K562 (cell line): Measurements from ENCODE around the gene USP31. TPM values are rescaled to one million over a fixed set of nuclear protein-coding genes. Genes with fewer than 3 reads are reported as not detected.

Source experiments
- ATAC-seq: fragments of 200-7000 bp; cut with Tn5 transposase; 3 replicates; pipeline ENCODE4 v1.9.1; 2020; ENCODE audit warnings: moderate library complexity
- BruUV-seq: library from RNA; stranded (reverse); fragments of 400-500 nt; replicated peaks from 2 replicates; lab custom pipeline; 2021; lab: Mats Ljungman, UMichigan
- CTCF ChIA-PET: fragments of 300-600 bp; formaldehyde crosslinking; extraction: SDS; loops from one replicate; lab custom pipeline; 2021; ENCODE audit warnings: low intra/inter-chr PET ratio; lab: Yijun Ruan, JAX
- POLR2A ChIA-PET: fragments of 300-600, 350-650 bp; sonication (Branson Sonifier 250); formaldehyde crosslinking; extraction: SDS; loops from one replicate; lab custom pipeline; 2021; ENCODE audit warnings: antibody characterized with exemption, inconsistent platforms; lab: Yijun Ruan, JAX
- DNase-seq, 4 experiments: peaks; one replicate each; pipeline versions ENCODE4 v3.0.0 to v3.0.0-alpha.2; 2011 to 2018; ENCODE audit warnings: low spot score in 3 of 4, mixed read lengths in 3 of 4; ENCODE audit errors: extremely low read depth in 1 of 4
- FAIRE-seq: peaks from 2 replicates; lab custom pipeline; 2011; peaks lifted over from hg19 to GRCh38; lab: Jason Lieb, UNC
- H2AFZ ChIP-seq: 2 replicates; pipeline ENCODE4 v1.6.0; 2011; ENCODE audit warnings: low read depth, low read length, control low read depth, inconsistent platforms
- H3K27ac ChIP-seq: fragments of 200-600 bp; 3 replicates; pipeline ENCODE4 v1.8.0; 2011; ENCODE audit warnings: low read depth, mild to moderate bottlenecking, control low read depth, inconsistent platforms, low read length, moderate library complexity, mixed read lengths; ENCODE audit errors: extremely low read depth
- H3K27me3 ChIP-seq, 2 experiments: fragments of 300-600 bp in 1 of 2; 2 replicates in 1 of 2; 3 replicates in 1 of 2; pipeline versions ENCODE4 v1.6.0 to v1.8.0; 2011; ENCODE audit warnings: inconsistent platforms in 2 of 2, low read length in 2 of 2, mild to moderate bottlenecking in 1 of 2, mixed read lengths in 1 of 2, moderate library complexity in 1 of 2; ENCODE audit not compliant: control insufficient read depth in 2 of 2, insufficient read depth in 2 of 2
- H3K36me3 ChIP-seq: fragments of 300-600 bp; 3 replicates; pipeline ENCODE4 v1.8.0; 2011; ENCODE audit warnings: mild to moderate bottlenecking, low read length, inconsistent platforms; ENCODE audit not compliant: control insufficient read depth, insufficient read depth
- H3K4me1 ChIP-seq, 2 experiments: fragments of 200-600 bp in 1 of 2; replicated peaks in 1 of 2; 2 replicates in 1 of 2; 3 replicates in 1 of 2; pipeline versions ENCODE4 v1.5.1 to v1.8.0; 2011; ENCODE audit warnings: inconsistent platforms in 2 of 2, low read length in 2 of 2, mild to moderate bottlenecking in 1 of 2, mixed read lengths in 1 of 2, moderate library complexity in 1 of 2; ENCODE audit not compliant: control insufficient read depth in 2 of 2, insufficient read depth in 2 of 2
- H3K4me2 ChIP-seq: 2 replicates; pipeline ENCODE4 v1.6.1; 2011; ENCODE audit warnings: low read length, control low read depth, inconsistent platforms, mixed read lengths; ENCODE audit not compliant: insufficient read depth
- H3K4me3 ChIP-seq: fragments of 200-600 bp; sonication (generic), shearing (Covaris generic); 2 replicates; pipeline ENCODE4 v1.5.1; 2016; ENCODE audit warnings: control low read depth, inconsistent platforms
- H3K79me2 ChIP-seq: fragments of 200-600 bp; 3 replicates; pipeline ENCODE4 v1.8.0; 2011; ENCODE audit warnings: low read length, inconsistent platforms; ENCODE audit not compliant: control insufficient read depth, insufficient read depth
- H3K9ac ChIP-seq, 2 experiments: 2 replicates each; pipeline versions ENCODE4 v1.6.0 to v1.6.1; 2011; ENCODE audit warnings: low read depth in 2 of 2, low read length in 2 of 2, control low read depth in 1 of 2, inconsistent platforms in 1 of 2, mild to moderate bottlenecking in 1 of 2, mixed read lengths in 1 of 2; ENCODE audit not compliant: insufficient read depth in 1 of 2
- H3K9me1 ChIP-seq: one replicate; pipeline ENCODE4 v1.6.0; 2011; ENCODE audit warnings: inconsistent platforms, mild to moderate bottlenecking, low read length, moderate library complexity; ENCODE audit not compliant: control insufficient read depth, insufficient read depth
- H3K9me3 ChIP-seq: replicated peaks from 2 replicates; pipeline ENCODE4 v1.5.1; 2011; ENCODE audit warnings: low read depth, low read length, inconsistent platforms; ENCODE audit not compliant: control insufficient read depth, insufficient read depth
- H4K20me1 ChIP-seq: replicated peaks from 2 replicates; pipeline ENCODE4 v1.6.1; 2011; ENCODE audit warnings: low read length, inconsistent platforms, mixed read lengths; ENCODE audit not compliant: control insufficient read depth, insufficient read depth
- ARID2 ChIP-seq: fragments of 450-650 bp; IDR thresholded peaks from 2 replicates; pipeline ENCODE4 v1.6.1; 2017; ENCODE audit warnings: antibody characterized with exemption, mild to moderate bottlenecking
- ILK ChIP-seq: fragments of 450-650 bp; IDR thresholded peaks from 2 replicates; pipeline ENCODE4 v1.6.1; 2016; ENCODE audit warnings: missing genetic modification characterization, low read depth, mild to moderate bottlenecking, missing compliant biosample characterization, moderate library complexity, borderline replicate concordance
- NONO ChIP-seq, 2 experiments: fragments of 200-400 bp in 1 of 2; fragments of 450-650 bp in 1 of 2; formaldehyde crosslinking in 1 of 2; IDR thresholded peaks; 2 replicates each; pipeline ENCODE4 v1.6.1; 2017; ENCODE audit warnings: low read depth in 2 of 2, mild to moderate bottlenecking in 2 of 2, moderate library complexity in 2 of 2, low read length in 1 of 2
- PHF21A ChIP-seq: fragments of 450-650 bp; IDR thresholded peaks from 2 replicates; pipeline ENCODE4 v1.6.1; 2017; ENCODE audit warnings: low read depth, borderline replicate concordance
- ZNF197 ChIP-seq: fragments of 200-800 bp; sonication (Bioruptor generic); IDR thresholded peaks from 2 replicates; pipeline ENCODE4 v1.6.1; 2016; ENCODE audit warnings: low read depth, missing genetic modification characterization, missing compliant biosample characterization
- WGBS: fragments of 100-300 bp; shearing (Covaris generic); methylation state at CpG from one replicate; pipeline ENCODE4 v1.1.6; 2016; ENCODE audit warnings: low coverage, mixed read lengths; ENCODE audit not compliant: insufficient coverage; ENCODE audit errors: missing lambda C conversion rate; 5-methylcytosine and 5-hydroxymethylcytosine counted together
- in situ Hi-C: fragments of 300-500 bp; cut with MboI; formaldehyde crosslinking; loops from 4 replicates; pipeline ENCODE4 v1.15.0; 2018; ENCODE audit warnings: inconsistent platforms, mixed read lengths
- intact Hi-C: fragments of 100-400 bp; cut with micrococcal nuclease; formaldehyde crosslinking; loops from 2 replicates; pipeline ENCODE4 v1.14.2; 2022
- polyA plus RNA-seq, 8 experiments: library from polyadenylated mRNA; depleted of rRNA in 4 of 8; stranded (reverse) in 5 of 8; unstranded in 3 of 8; fragments of >200 nt; fragmentation: Nextera tagmentation in 2 of 8; fragmentation: Illumina TruSeq in 1 of 8; extraction: Ambion mirVana in 2 of 8; extraction: Trizol in 1 of 8; gene quantifications; 2 replicates each; pipeline versions ENCODE4 v1.2.1 to v1.2.3, GENCODE V29; 2011 to 2014; ENCODE audit warnings: inconsistent platforms in 1 of 8, missing spikeins in 1 of 8
- total RNA-seq, 7 experiments: library from RNA; depleted of rRNA in 6 of 7; stranded (reverse); fragments of >200 nt in 6 of 7; fragmentation: Illumina TruSeq in 2 of 7; extraction: Trizol in 2 of 7; gene quantifications; 2 replicates each; pipeline versions ENCODE4 v1.2.1 to v1.2.3, GENCODE V29; 2011 to 2021; ENCODE audit warnings: low replicate concordance in 1 of 7
- TF ChIP-seq, protein P1 (sequence below): fragments of 250-450 bp; sonication (Bioruptor Pico); IDR thresholded peaks from 2 replicates; pipeline ENCODE4 v1.8.0; 2022; ENCODE audit warnings: moderate library complexity, mild to moderate bottlenecking, inconsistent platforms
- TF ChIP-seq, protein P2 (sequence below): sonication (generic); formaldehyde crosslinking; IDR thresholded peaks from 2 replicates; pipeline ENCODE4 v1.8.0; 2023; ENCODE audit warnings: missing genetic modification reagents, mild to moderate bottlenecking, borderline replicate concordance

The USP31 gene
- total and polyA plus RNA-seq, 9 of the 15 experiments (the other 6 are each of a cell fraction or from before 2014, with no cell fraction given): 0.56 to 4.9 (median 2.9) TPM

DNA sequence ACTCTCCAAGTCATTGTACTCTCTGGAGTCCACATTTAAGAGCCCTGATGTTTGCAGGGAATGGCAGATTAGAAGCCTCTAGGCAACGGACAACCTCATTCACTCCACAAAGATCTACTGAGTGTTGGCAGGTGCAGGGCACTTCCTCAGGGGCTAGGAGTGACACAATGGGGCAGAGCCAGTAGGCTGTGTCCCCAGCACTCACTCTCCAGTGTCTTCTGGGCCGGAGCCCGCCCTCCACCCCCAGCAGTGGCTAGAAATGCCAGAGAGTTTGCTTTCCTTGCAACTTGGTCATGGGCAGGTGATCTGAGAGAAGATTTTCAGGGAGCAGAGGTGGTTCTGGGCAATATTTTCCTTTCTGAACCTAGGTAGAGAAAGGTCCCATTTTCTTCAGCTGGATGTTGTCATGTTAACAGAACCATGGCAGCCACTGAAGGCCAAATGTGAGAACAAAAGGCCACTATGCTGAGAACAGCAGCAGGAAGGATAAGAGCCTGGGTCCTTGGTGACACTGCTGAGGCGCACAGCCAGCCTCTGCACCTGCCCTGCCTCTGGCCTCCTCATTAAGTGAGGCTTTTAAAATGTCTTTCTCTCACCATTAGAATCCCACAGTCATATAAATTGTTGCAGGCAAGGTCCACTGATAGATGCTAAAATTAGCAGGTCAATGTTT is 96.2 kb downstream of the USP31 start:
- 0% methylated on average over 4 of the region's 4 CpGs for WGBS
- no peak overlapping the region for H2AFZ ChIP-seq
- H3K36me3 ChIP-seq: no peaks in the 10 kb centered on the region
- ATAC-seq: no peak
- ChIA-PET CTCF (no interaction called here), POLR2A (no interaction called here)
- H3K4me2 ChIP-seq: no peak overlapping the region
- no peak for DNase-seq
- intact Hi-C loops (no loop called here), in situ Hi-C loops (no loop called here)
- no peaks in the 10 kb centered on the region for H3K79me2 ChIP-seq
- no peak overlapping the region for H3K4me3 ChIP-seq
- H3K27ac ChIP-seq: no peak overlapping the region
- no peaks in the 10 kb centered on the region for H3K4me1 ChIP-seq
- TF ChIP-seq, protein P1, sequence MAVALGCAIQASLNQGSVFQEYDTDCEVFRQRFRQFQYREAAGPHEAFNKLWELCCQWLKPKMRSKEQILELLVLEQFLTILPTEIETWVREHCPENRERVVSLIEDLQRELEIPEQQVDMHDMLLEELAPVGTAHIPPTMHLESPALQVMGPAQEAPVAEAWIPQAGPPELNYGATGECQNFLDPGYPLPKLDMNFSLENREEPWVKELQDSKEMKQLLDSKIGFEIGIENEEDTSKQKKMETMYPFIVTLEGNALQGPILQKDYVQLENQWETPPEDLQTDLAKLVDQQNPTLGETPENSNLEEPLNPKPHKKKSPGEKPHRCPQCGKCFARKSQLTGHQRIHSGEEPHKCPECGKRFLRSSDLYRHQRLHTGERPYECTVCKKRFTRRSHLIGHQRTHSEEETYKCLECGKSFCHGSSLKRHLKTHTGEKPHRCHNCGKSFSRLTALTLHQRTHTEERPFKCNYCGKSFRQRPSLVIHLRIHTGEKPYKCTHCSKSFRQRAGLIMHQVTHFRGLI (CRISPR knock-in tag): no peak
- no peak for TF ChIP-seq ZNF197 (CRISPR knock-in tag)
- TF ChIP-seq PHF21A: no peak
- BruUV-seq: no TSS peak
- no peaks in the 10 kb centered on the region for H3K9me1 ChIP-seq
- no peak for FAIRE-seq
- H3K9ac ChIP-seq: no peak overlapping the region
- peaks cover 16 to 27% of the 10 kb centered on the region in 2 experiments; a peak in 4 of 5 replicates for H3K27me3 ChIP-seq
- H4K20me1 ChIP-seq: no peaks in the 10 kb centered on the region
- no peaks in the 10 kb centered on the region for H3K9me3 ChIP-seq

DNA sequence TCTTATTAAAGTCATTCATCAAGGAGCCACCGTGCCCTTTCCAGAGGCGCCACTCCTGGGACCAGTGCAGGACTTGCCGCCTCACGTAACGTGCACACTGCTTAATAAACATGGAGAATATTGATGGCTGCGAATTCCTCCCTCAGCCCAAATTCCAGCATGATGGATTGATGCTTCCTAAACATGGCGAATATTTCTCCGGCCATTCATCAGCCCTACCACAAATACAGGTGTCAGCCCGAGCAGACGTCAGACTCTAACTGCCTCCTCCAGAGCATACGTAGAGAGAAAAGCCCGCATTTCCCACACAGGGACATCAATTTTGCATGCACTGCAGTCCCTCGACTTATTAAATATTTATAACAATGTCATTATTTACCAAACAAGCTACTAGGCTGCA is 97.0 kb downstream of the USP31 start:
- BruUV-seq: no TSS peak
- FAIRE-seq: no peak
- TF ChIP-seq, protein P2, sequence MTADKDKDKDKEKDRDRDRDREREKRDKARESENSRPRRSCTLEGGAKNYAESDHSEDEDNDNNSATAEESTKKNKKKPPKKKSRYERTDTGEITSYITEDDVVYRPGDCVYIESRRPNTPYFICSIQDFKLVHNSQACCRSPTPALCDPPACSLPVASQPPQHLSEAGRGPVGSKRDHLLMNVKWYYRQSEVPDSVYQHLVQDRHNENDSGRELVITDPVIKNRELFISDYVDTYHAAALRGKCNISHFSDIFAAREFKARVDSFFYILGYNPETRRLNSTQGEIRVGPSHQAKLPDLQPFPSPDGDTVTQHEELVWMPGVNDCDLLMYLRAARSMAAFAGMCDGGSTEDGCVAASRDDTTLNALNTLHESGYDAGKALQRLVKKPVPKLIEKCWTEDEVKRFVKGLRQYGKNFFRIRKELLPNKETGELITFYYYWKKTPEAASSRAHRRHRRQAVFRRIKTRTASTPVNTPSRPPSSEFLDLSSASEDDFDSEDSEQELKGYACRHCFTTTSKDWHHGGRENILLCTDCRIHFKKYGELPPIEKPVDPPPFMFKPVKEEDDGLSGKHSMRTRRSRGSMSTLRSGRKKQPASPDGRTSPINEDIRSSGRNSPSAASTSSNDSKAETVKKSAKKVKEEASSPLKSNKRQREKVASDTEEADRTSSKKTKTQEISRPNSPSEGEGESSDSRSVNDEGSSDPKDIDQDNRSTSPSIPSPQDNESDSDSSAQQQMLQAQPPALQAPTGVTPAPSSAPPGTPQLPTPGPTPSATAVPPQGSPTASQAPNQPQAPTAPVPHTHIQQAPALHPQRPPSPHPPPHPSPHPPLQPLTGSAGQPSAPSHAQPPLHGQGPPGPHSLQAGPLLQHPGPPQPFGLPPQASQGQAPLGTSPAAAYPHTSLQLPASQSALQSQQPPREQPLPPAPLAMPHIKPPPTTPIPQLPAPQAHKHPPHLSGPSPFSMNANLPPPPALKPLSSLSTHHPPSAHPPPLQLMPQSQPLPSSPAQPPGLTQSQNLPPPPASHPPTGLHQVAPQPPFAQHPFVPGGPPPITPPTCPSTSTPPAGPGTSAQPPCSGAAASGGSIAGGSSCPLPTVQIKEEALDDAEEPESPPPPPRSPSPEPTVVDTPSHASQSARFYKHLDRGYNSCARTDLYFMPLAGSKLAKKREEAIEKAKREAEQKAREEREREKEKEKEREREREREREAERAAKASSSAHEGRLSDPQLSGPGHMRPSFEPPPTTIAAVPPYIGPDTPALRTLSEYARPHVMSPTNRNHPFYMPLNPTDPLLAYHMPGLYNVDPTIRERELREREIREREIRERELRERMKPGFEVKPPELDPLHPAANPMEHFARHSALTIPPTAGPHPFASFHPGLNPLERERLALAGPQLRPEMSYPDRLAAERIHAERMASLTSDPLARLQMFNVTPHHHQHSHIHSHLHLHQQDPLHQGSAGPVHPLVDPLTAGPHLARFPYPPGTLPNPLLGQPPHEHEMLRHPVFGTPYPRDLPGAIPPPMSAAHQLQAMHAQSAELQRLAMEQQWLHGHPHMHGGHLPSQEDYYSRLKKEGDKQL (CRISPR knock-in tag): no peak
- no peak for TF ChIP-seq ILK (tag)
- TF ChIP-seq NONO (IDR thresholded peaks at IDR 0.05; ENCODE audit: low read depth in 2 of 2, low read length in 1 of 2): no peak
- no peak for TF ChIP-seq ARID2

More for the DNA sequence above, 97.0 kb downstream of the USP31 start:
- in situ Hi-C loops (no loop called here), intact Hi-C loops (no loop called here)
- Histone ChIP-seq H3K36me3 (no peaks in the 10 kb centered on the region), H3K9ac (no peak overlapping the region), H3K9me1 (no peaks in the 10 kb centered on the region), H3K4me1 (no peaks in the 10 kb centered on the region), H3K27me3 (peaks cover 16 to 27% of the 10 kb centered on the region in 2 experiments; a peak in 4 of 5 replicates), H3K27ac (no peak overlapping the region), H2AFZ (no peak overlapping the region), H4K20me1 (no peaks in the 10 kb centered on the region), H3K4me2 (no peak overlapping the region), H3K9me3 (no peaks in the 10 kb centered on the region), H3K4me3 (no peak overlapping the region), H3K79me2 (no peaks in the 10 kb centered on the region)
- WGBS: 2% methylated on average over 13 of the region's 13 CpGs
- ChIA-PET CTCF (no interaction called here), POLR2A (no interaction called here)
- ATAC-seq (no peak), DNase-seq (no peak)
